Neuron (in vitro differentiated cells): ENCODE results near the gene DLX5.

Experiments
- H2AFZ ChIP-seq: one replicate; pipeline ENCODE4 v1.6.1; 2013; ENCODE audit warnings: low read depth, mild to moderate bottlenecking, inconsistent platforms, low read length, moderate library complexity
- H3K27me3 ChIP-seq: one replicate; pipeline ENCODE4 v1.6.1; 2013; ENCODE audit warnings: low read length; ENCODE audit not compliant: insufficient read depth
- H3K36me3 ChIP-seq: one replicate; pipeline ENCODE4 v1.6.1; 2013; ENCODE audit warnings: low read length; ENCODE audit not compliant: insufficient read depth
- H3K4me1 ChIP-seq: one replicate; pipeline ENCODE4 v1.6.1; 2013; ENCODE audit warnings: low read length; ENCODE audit not compliant: insufficient read depth
- H3K4me3 ChIP-seq: 2 replicates; pipeline ENCODE4 v1.5.1; 2013; ENCODE audit warnings: mild to moderate bottlenecking, low read length, moderate library complexity
- H3K9me3 ChIP-seq: one replicate; pipeline ENCODE4 v1.6.1; 2013; ENCODE audit warnings: low read length

Gene DLX5

GRCh38 chr7:97014145-97014750 lies 10.4 kb downstream of the DLX5 start:
- H3K4me3 ChIP-seq: no peak overlapping the region
- H3K27me3 ChIP-seq: peaks cover 98% of the 10 kb centered on the region

GRCh38 chr7:97013845-97014134 lies 10.8 kb downstream of the DLX5 start:
- no peak overlapping the region for H3K4me3 ChIP-seq
- H3K36me3 ChIP-seq: no peaks in the 10 kb centered on the region
- H2AFZ ChIP-seq: no peak overlapping the region
- H3K9me3 ChIP-seq: no peaks in the 10 kb centered on the region
- H3K4me1 ChIP-seq: no peaks in the 10 kb centered on the region
- H3K27me3 ChIP-seq: peaks cover 98% of the 10 kb centered on the region

More at GRCh38 chr7:97014145-97014750, 10.4 kb downstream of the DLX5 start:
- no peaks in the 10 kb centered on the region for H3K4me1 ChIP-seq
- no peaks in the 10 kb centered on the region for H3K9me3 ChIP-seq
- no peaks in the 10 kb centered on the region for H3K36me3 ChIP-seq
- H2AFZ ChIP-seq: no peak overlapping the region

- no peaks in the 10 kb centered on the region for H3K4me1 ChIP-seq
- H3K4me3 ChIP-seq: no peak overlapping the region
- H3K27me3 ChIP-seq: peaks cover 99% of the 10 kb centered on the region
- no peaks in the 10 kb centered on the region for H3K9me3 ChIP-seq
- no peak overlapping the region for H2AFZ ChIP-seq
- H3K36me3 ChIP-seq: no peaks in the 10 kb centered on the region
These were observed 11.3 kb downstream of the DLX5 start for GRCh38 chr7:97013134-97013844.

- no peaks in the 10 kb centered on the region for H3K36me3 ChIP-seq
- H3K9me3 ChIP-seq: no peaks in the 10 kb centered on the region
- H3K27me3 ChIP-seq: peaks cover 99% of the 10 kb centered on the region
- H2AFZ ChIP-seq: no peak overlapping the region
- H3K4me3 ChIP-seq: no peak overlapping the region
- no peaks in the 10 kb centered on the region for H3K4me1 ChIP-seq
These were observed 12.1 kb downstream of the DLX5 start for GRCh38 chr7:97012365-97013133.

GRCh38 chr7:97011536-97012364 lies 12.9 kb downstream of the DLX5 start:
- Histone ChIP-seq H3K4me3 (no peak overlapping the region), H3K27me3 (peaks cover 99% of the 10 kb centered on the region), H3K36me3 (no peaks in the 10 kb centered on the region), H2AFZ (no peak overlapping the region), H3K9me3 (no peaks in the 10 kb centered on the region), H3K4me1 (no peaks in the 10 kb centered on the region)

- H3K27me3 ChIP-seq: peaks cover 98% of the 10 kb centered on the region
- no peak overlapping the region for H3K4me3 ChIP-seq
- H3K4me1 ChIP-seq: no peaks in the 10 kb centered on the region
- no peaks in the 10 kb centered on the region for H3K36me3 ChIP-seq
- no peaks in the 10 kb centered on the region for H3K9me3 ChIP-seq
- no peak overlapping the region for H2AFZ ChIP-seq
These were observed 13.5 kb downstream of the DLX5 start for GRCh38 chr7:97011104-97011503.

GRCh38 chr7:97009753-97010732 lies 14.6 kb downstream of the DLX5 start:
- Histone ChIP-seq H3K9me3 (no peaks in the 10 kb centered on the region), H3K36me3 (no peaks in the 10 kb centered on the region), H2AFZ (no peak overlapping the region), H3K4me1 (no peaks in the 10 kb centered on the region), H3K27me3 (peaks cover 90% of the 10 kb centered on the region), H3K4me3 (no peak overlapping the region)

GRCh38 chr7:97008275-97008917 lies 16.2 kb downstream of the DLX5 start:
- Histone ChIP-seq H3K36me3 (no peaks in the 10 kb centered on the region), H3K9me3 (no peaks in the 10 kb centered on the region), H3K4me3 (no peak overlapping the region), H3K27me3 (peaks cover 91% of the 10 kb centered on the region), H2AFZ (no peak overlapping the region), H3K4me1 (no peaks in the 10 kb centered on the region)

- no peak overlapping the region for H2AFZ ChIP-seq
- no peaks in the 10 kb centered on the region for H3K4me1 ChIP-seq
- no peaks in the 10 kb centered on the region for H3K9me3 ChIP-seq
- H3K4me3 ChIP-seq: no peak overlapping the region
- H3K27me3 ChIP-seq: peaks cover 91% of the 10 kb centered on the region
- H3K36me3 ChIP-seq: no peaks in the 10 kb centered on the region
These were observed 17.1 kb downstream of the DLX5 start for GRCh38 chr7:97007583-97007861.

- H3K36me3 ChIP-seq: no peaks in the 10 kb centered on the region
- no peaks in the 10 kb centered on the region for H3K9me3 ChIP-seq
- no peaks in the 10 kb centered on the region for H3K4me1 ChIP-seq
- H3K27me3 ChIP-seq: peaks cover 91% of the 10 kb centered on the region
- no peak overlapping the region for H2AFZ ChIP-seq
- peak overlapping the region; percentile 6 for H3K4me3 ChIP-seq
These were observed 17.6 kb downstream of the DLX5 start for GRCh38 chr7:97006816-97007582.

GRCh38 chr7:97006055-97006815 lies 18.4 kb downstream of the DLX5 start:
- H3K9me3 ChIP-seq: no peaks in the 10 kb centered on the region
- peaks cover 91% of the 10 kb centered on the region for H3K27me3 ChIP-seq
- peak overlapping the region; percentile 20 for H2AFZ ChIP-seq
- H3K4me1 ChIP-seq: no peaks in the 10 kb centered on the region
- H3K36me3 ChIP-seq: no peaks in the 10 kb centered on the region
- H3K4me3 ChIP-seq: peak overlapping the region; percentile 46
